ENCODE results near the gene CGAS.

The CGAS gene

DNA sequence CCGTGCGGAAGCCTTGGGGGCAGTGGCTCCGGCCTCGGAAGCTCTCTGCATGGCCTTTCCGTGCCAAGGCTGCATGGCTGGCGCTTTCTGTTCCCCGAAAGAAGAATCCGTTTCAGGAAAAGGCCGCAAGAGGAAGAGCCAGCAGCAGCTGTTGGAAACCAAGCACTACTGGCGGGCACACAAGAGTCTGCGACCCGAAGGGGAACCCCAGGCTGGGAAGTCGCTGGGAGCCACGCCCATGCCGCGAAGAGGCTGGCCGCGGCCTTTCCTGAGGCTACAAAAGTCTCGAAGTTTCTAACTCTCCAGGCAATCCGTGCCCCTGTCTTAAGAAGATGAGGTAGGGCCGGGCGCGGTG is at the start of gene CGAS:
TSS of gene CGAS (minus strand) at position 191 of the 355 bp plus-strand sequence. CDS start at position 75, 116 bp downstream.
- peaks cover 27% of the 10 kb centered on the region for H3K4me1 ChIP-seq (ENCODE audit: insufficient read depth, poor library complexity, severe bottlenecking)
- peak; percentile 61 for ATAC-seq (ENCODE audit: low read depth)
- no peaks in the 10 kb centered on the region for H3K9me3 ChIP-seq (ENCODE audit: severe bottlenecking)
- peak within 1 kb of the TSS; percentile 74 for H3K27ac ChIP-seq (ENCODE audit: poor library complexity, severe bottlenecking)
- peak; percentile 66 for DNase-seq (ENCODE audit: low spot score)
- H3K36me3 ChIP-seq (ENCODE audit: low read depth): peaks cover 27% of the 10 kb centered on the region
- TF ChIP-seq, protein P1, sequence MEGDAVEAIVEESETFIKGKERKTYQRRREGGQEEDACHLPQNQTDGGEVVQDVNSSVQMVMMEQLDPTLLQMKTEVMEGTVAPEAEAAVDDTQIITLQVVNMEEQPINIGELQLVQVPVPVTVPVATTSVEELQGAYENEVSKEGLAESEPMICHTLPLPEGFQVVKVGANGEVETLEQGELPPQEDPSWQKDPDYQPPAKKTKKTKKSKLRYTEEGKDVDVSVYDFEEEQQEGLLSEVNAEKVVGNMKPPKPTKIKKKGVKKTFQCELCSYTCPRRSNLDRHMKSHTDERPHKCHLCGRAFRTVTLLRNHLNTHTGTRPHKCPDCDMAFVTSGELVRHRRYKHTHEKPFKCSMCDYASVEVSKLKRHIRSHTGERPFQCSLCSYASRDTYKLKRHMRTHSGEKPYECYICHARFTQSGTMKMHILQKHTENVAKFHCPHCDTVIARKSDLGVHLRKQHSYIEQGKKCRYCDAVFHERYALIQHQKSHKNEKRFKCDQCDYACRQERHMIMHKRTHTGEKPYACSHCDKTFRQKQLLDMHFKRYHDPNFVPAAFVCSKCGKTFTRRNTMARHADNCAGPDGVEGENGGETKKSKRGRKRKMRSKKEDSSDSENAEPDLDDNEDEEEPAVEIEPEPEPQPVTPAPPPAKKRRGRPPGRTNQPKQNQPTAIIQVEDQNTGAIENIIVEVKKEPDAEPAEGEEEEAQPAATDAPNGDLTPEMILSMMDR (IDR thresholded peaks at IDR 0.05; ENCODE audit: poor library complexity, severe bottlenecking): no peak
- H3K4me3 ChIP-seq (ENCODE audit: severe bottlenecking): peak within 1 kb of the TSS; percentile 50
- H3K27me3 ChIP-seq (ENCODE audit: insufficient read depth, poor library complexity, severe bottlenecking): no peaks in the 10 kb centered on the region

DNA sequence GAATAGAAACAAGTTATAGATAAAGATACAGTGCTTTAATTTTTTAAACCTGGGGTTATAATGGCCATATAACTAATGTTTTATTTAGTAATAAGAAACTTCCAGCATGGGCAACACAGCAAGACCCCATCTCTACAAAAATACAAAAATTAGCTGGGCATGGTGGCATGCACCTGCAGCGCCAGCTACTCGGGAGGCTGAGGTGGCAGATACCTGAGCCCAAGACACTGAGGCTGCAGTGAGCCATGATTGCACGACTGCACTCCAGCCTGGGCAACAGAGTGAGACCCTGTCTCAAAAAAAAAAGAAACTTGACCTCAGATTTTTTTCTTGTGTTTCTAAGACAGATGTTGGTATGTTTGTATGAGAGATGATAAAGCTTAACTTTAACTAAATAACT is 45.8 kb upstream of the CGAS start:
- TF ChIP-seq, protein P1 (IDR thresholded peaks at IDR 0.05; ENCODE audit: poor library complexity, severe bottlenecking): no peak
- Histone ChIP-seq H3K36me3 (ENCODE audit: low read depth) (peaks cover 83% of the 10 kb centered on the region), H3K9me3 (ENCODE audit: severe bottlenecking) (no peaks in the 10 kb centered on the region), H3K27ac (ENCODE audit: poor library complexity, severe bottlenecking) (no peak overlapping the region), H3K4me3 (ENCODE audit: severe bottlenecking) (no peak overlapping the region), H3K27me3 (ENCODE audit: insufficient read depth, poor library complexity, severe bottlenecking) (no peaks in the 10 kb centered on the region), H3K4me1 (ENCODE audit: insufficient read depth, poor library complexity, severe bottlenecking) (no peaks in the 10 kb centered on the region)
- DNase-seq (ENCODE audit: low spot score): no peak
- no peak for ATAC-seq (ENCODE audit: low read depth)

DNA sequence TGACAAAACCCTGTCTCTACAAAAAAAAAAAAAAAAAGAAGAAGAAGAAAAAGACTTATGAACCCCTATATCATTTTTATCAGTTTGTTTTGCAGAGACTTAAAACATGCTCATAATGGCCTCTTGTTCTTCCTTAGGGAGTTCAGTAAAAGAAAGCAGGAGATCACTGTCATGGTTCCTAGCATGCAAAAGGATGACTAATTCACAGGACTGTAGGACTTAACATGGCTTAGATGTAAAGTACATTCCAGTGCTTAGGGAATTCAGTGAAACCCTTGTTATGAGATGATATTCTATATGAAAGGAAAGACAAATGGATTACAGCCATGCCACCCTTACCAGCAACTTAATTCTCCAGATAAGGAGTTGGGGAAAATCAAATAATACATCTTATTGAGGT is 39.3 kb upstream of the CGAS start:
- no peaks in the 10 kb centered on the region for H3K27me3 ChIP-seq (ENCODE audit: insufficient read depth, poor library complexity, severe bottlenecking)
- no peaks in the 10 kb centered on the region for H3K4me1 ChIP-seq (ENCODE audit: insufficient read depth, poor library complexity, severe bottlenecking)
- no peak for ATAC-seq (ENCODE audit: low read depth)
- H3K36me3 ChIP-seq (ENCODE audit: low read depth): peaks cover 75% of the 10 kb centered on the region
- H3K4me3 ChIP-seq (ENCODE audit: severe bottlenecking): no peak overlapping the region
- no peaks in the 10 kb centered on the region for H3K9me3 ChIP-seq (ENCODE audit: severe bottlenecking)
- DNase-seq (ENCODE audit: low spot score): no peak
- TF ChIP-seq, protein P1 (IDR thresholded peaks at IDR 0.05; ENCODE audit: poor library complexity, severe bottlenecking): no peak
- H3K27ac ChIP-seq (ENCODE audit: poor library complexity, severe bottlenecking): no peak overlapping the region

DNA sequence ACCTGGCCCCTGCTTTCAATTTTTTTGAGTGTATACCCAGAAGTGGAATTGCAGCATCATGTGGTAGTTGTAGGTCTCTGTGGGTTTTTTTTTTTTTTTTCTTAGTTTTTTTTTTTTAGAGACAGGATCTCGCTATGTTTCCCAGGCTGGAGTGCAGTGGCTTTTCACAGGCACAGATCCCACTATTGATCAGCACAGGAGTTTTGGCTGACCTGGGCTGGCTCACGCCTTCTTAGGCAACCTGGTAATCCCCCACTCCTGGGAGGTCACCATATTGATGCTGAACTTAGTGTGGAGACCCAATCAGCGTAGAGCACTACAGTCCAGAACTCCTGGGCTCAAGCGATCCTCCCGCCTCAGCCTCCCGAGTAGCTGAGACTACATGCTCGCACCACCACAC is 35.4 kb upstream of the CGAS start:
- Histone ChIP-seq H3K27me3 (ENCODE audit: insufficient read depth, poor library complexity, severe bottlenecking) (no peaks in the 10 kb centered on the region), H3K36me3 (ENCODE audit: low read depth) (peaks cover 84% of the 10 kb centered on the region), H3K27ac (ENCODE audit: poor library complexity, severe bottlenecking) (no peak overlapping the region), H3K4me1 (ENCODE audit: insufficient read depth, poor library complexity, severe bottlenecking) (no peaks in the 10 kb centered on the region), H3K4me3 (ENCODE audit: severe bottlenecking) (no peak overlapping the region), H3K9me3 (ENCODE audit: severe bottlenecking) (no peaks in the 10 kb centered on the region)
- DNase-seq (ENCODE audit: low spot score) (no peak), ATAC-seq (ENCODE audit: low read depth) (no peak)
- TF ChIP-seq, protein P1 (IDR thresholded peaks at IDR 0.05; ENCODE audit: poor library complexity, severe bottlenecking): no peak

DNA sequence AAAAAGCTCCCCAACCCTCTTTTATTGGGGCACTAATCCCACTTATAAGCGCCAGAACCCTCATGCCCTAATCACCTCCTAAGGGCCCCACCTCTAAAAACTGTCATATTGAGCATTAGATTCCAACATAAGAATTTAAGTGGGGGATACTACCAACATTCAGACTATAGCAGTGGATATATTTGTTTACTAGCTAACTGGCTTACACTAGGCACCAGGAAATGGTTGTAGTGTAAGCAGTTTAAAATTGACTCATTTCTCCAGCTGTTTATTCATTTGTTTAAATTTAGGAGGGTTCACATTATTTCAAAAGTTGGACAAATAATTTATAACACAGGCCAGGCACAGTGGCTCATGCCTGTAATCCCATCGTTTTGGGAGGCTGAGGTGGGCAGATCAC is 32.3 kb upstream of the CGAS start:
- Histone ChIP-seq H3K36me3 (ENCODE audit: low read depth) (peaks cover 92% of the 10 kb centered on the region), H3K9me3 (ENCODE audit: severe bottlenecking) (no peaks in the 10 kb centered on the region), H3K27me3 (ENCODE audit: insufficient read depth, poor library complexity, severe bottlenecking) (no peaks in the 10 kb centered on the region), H3K27ac (ENCODE audit: poor library complexity, severe bottlenecking) (no peak overlapping the region), H3K4me1 (ENCODE audit: insufficient read depth, poor library complexity, severe bottlenecking) (no peaks in the 10 kb centered on the region), H3K4me3 (ENCODE audit: severe bottlenecking) (no peak overlapping the region)
- TF ChIP-seq, protein P1 (IDR thresholded peaks at IDR 0.05; ENCODE audit: poor library complexity, severe bottlenecking): no peak
- ATAC-seq (ENCODE audit: low read depth): no peak
- no peak for DNase-seq (ENCODE audit: low spot score)

Data from RWPE2 (cell line).